GM12801 (cell line): Measurements from ENCODE around the gene ACVR2B.
A peak's percentile ranks its signal among the peaks of the same experiment; 100 is the strongest.

ENCODE experiments used
- CTCF ChIP-seq: IDR thresholded peaks from one replicate; pipeline ENCODE4 v1.5.1; 2011; ENCODE audit warnings: control low read depth; ENCODE audit not compliant: insufficient read length; ENCODE audit errors: extremely low read depth

Gene ACVR2B

DNA sequence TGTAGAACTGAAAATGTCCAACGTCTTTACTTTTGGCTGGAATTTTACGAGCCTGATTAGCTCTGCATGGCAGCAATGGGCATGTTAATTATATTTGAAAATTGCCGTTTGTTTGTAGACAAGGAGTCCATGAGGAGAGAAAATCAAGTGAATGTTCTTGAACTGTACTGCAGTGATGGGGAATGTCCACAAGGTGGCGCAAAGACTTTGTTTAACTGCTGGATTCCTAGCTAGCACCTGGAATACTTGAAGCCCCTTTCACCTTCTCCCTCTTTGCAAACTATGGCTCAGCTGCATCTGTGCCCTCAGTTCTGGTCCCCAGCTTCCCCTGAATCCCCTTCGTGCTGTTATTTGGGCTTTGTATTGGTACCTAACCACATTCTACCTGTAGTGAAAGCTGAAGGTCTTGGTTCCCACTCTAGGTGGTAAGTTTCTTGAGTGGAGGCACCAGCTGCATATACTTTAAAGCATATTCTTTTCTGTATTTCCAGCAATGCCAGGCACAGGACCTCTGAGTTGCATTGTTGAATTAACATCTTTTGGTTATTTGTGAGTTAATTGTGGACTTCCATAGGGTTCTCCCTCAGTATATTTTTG is 67.8 kb downstream of the ACVR2B start:
- TF ChIP-seq CTCF, result peak; percentile 81

DNA sequence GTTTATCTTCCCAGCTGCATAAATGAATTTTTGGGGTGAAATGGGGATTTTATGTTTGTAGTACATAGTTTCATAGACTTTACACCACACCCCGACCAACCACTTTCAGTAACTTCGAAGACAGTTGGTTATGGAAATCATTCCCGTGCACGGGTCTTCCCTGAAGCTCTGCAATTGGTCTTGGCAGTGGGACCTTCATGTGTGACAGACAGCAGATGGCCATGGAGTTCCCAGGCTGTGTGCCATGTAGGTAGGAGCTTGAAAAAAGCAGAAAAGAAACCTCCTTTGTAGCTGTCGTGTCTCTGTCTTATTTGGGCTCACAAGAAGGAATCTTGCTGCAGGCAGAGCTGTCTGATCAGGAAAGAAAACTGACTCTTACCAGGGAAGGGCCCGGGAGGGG is 68.3 kb downstream of the ACVR2B start:
- TF ChIP-seq CTCF, result no peak

DNA sequence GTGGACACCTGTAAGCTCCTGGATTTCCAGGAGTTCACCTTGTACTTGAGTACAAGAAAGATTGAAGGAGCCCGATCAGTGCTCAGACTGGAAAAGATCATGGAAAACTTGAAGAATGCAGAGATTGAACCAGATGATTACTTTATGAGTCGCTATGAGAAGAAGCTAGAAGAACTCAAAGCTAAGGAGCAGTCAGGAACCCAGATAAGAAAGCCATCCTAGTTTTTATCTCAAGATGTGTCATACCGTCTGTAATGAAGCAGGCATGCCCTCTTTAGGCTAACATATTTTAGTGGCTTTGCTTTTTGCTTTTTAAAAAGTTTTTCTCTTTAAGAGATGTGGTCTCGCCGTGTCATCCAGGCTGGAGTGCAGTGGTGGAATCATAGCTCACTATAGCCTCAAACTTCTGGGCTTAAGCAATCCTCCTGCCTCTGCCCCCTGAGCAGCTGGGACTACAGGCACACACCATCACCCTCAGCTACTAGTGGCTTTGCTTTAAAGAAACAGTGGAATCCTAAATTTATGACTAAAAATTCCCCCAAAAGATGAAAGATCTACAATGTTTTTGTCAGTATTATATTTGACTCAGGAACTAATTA is 70.5 kb downstream of the ACVR2B start:
- TF ChIP-seq CTCF, result no peak

- no peak for TF ChIP-seq CTCF
These were observed 73.1 kb downstream of the ACVR2B start for GRCh38 chr3:38526792-38527191.

GRCh38 chr3:38528457-38528856 is 74.8 kb downstream of the ACVR2B start:
- TF ChIP-seq CTCF, result no peak

GRCh38 chr3:38532529-38532928 is 78.8 kb downstream of the ACVR2B start:
- no peak for TF ChIP-seq CTCF

DNA sequence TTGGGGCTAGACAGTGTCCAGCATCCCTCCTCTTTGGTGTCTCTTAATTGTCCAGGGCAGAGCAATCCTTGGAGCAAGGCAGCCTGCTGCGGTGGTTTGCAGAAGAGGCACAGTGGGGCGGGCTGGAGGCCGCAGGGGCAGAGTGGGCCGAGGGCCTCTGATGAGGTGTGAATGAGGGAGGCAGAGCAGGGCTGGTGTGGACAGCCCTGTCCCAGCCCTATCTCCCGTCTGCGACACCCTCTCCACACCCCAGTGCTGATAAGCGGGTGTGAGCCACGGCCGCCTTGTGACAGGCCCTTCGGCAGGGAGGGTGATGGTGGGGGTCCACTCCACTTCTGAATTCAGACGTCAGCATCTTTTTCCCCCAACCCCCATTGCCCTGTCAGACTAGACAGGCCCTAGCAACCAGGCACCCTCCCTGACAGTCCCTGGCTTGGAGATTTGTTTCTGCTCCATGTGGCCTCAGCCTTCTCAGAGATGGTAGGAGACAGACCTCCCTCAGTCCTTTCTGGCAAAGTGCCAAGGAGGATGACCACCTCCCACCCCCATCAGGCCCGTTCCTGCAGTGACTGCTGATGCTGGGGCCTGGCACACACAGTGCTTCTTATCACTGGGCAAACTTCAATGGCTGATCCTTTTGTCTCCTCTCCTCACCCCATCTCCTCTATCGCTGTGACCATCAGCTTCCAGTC is 79.7 kb downstream of the ACVR2B start:
- TF ChIP-seq CTCF, result no peak
